A673 (cell line): Measurements from ENCODE around the gene STIM1.
"Not testable (repeated sequence)": the region's sequence is repeated elsewhere in the genome, so short reads cannot be mapped to it uniquely, and the experiment has no call there.

Experiments used
- EZH2 ChIP-seq: fragments of 200-600 bp; sonication (generic); IDR thresholded peaks from 2 replicates; pipeline ENCODE4 v1.6.1; 2017; ENCODE audit warnings: borderline replicate concordance, low read depth, mild to moderate bottlenecking, mixed read lengths, antibody characterized with exemption, low read length; ENCODE audit not compliant: poor library complexity, severe bottlenecking
- TF ChIP-seq, protein P1 (sequence below): fragments of 300-800, 200-600 bp; sonication (generic); conservative IDR thresholded peaks from 2 replicates; pipeline ENCODE4 v1.5.1; 2017; ENCODE audit warnings: low read depth, mild to moderate bottlenecking, antibody characterized with exemption, low read length, moderate library complexity, mixed read lengths

DNA sequence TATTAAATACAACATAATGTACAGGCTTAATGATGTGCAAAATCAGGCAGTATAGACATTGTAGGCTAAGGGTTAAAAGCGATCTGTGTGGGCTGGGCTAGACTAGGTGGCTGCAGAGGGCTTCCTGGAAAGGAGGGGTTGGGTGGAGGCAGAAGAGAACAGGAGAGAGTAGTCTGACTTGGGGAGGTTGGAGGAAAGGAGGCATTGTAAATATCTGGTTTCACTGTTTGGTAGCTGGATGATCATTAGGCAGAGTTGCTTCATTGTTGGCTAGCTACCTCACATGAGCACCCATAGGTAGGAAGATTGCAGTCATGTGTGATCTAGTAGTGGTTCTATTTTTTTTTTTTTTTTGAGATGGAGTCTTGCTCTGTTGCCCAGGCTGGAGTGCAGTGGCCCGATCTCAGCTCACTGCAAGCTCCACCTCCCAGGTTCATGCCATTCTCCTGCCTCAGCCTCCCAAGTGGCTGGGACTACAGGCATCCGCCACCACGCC lies 5.5 kb downstream of the STIM1 start:
- TF ChIP-seq, protein P1, sequence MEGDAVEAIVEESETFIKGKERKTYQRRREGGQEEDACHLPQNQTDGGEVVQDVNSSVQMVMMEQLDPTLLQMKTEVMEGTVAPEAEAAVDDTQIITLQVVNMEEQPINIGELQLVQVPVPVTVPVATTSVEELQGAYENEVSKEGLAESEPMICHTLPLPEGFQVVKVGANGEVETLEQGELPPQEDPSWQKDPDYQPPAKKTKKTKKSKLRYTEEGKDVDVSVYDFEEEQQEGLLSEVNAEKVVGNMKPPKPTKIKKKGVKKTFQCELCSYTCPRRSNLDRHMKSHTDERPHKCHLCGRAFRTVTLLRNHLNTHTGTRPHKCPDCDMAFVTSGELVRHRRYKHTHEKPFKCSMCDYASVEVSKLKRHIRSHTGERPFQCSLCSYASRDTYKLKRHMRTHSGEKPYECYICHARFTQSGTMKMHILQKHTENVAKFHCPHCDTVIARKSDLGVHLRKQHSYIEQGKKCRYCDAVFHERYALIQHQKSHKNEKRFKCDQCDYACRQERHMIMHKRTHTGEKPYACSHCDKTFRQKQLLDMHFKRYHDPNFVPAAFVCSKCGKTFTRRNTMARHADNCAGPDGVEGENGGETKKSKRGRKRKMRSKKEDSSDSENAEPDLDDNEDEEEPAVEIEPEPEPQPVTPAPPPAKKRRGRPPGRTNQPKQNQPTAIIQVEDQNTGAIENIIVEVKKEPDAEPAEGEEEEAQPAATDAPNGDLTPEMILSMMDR = not testable (repeated sequence)
- TF ChIP-seq EZH2 = not testable (repeated sequence)
